ENCODE measurements around the gene SLC22A1.
"Not testable (repeated sequence)": the region's sequence is repeated elsewhere in the genome, so short reads cannot be mapped to it uniquely, and the experiment has no call there.

SLC22A1 gene

DNA sequence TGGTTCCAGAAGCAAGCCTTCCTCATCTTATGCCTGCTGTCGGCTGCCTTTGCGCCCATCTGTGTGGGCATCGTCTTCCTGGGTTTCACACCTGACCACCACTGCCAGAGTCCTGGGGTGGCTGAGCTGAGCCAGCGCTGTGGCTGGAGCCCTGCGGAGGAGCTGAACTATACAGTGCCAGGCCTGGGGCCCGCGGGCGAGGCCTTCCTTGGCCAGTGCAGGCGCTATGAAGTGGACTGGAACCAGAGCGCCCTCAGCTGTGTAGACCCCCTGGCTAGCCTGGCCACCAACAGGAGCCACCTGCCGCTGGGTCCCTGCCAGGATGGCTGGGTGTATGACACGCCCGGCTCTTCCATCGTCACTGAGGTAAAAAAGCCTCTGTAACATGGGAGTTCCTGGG, 366 bp downstream of the SLC22A1 start:
- no peak overlapping the region for H3K4me3 ChIP-seq (replicated peaks; ENCODE audit: low read depth, low read length)
- DNase-seq (ENCODE audit: low read depth), result no peak
- no peak for TF ChIP-seq CTCF (IDR thresholded peaks at IDR 0.05; ENCODE audit: low read length, missing control alignments)

DNA sequence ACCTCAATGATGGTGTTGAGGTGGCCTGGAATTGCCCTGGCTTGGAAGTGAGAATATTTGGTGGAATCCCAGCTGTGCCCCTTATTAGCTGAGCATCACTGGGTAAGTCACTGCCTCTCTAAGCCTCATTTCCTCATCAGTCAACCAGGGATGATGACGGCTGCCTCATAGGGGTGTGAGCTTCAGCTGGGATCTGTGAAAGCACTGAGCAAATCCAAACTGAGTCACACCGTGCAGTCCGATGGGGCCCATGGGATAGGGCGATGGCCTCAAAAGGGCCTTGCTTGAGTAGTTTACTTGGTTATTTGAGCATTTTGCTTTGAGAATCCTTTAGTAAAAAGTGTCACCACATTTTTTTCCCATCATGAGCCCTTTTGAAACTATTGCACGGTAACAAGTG, 1.1 kb downstream of the SLC22A1 start:
- TF ChIP-seq CTCF (IDR thresholded peaks at IDR 0.05; ENCODE audit: low read length, missing control alignments), result no peak
- no peak overlapping the region for H3K4me3 ChIP-seq (replicated peaks; ENCODE audit: low read depth, low read length)
- no peak for DNase-seq (ENCODE audit: low read depth)

- no peak overlapping the region for H3K4me3 ChIP-seq (replicated peaks; ENCODE audit: low read depth, low read length)
- no peak for TF ChIP-seq CTCF (IDR thresholded peaks at IDR 0.05; ENCODE audit: low read length, missing control alignments)
- no peak for DNase-seq (ENCODE audit: low read depth)
Observed at GRCh38 chr6:160124007-160124406, 2.4 kb downstream of the SLC22A1 start.

DNA sequence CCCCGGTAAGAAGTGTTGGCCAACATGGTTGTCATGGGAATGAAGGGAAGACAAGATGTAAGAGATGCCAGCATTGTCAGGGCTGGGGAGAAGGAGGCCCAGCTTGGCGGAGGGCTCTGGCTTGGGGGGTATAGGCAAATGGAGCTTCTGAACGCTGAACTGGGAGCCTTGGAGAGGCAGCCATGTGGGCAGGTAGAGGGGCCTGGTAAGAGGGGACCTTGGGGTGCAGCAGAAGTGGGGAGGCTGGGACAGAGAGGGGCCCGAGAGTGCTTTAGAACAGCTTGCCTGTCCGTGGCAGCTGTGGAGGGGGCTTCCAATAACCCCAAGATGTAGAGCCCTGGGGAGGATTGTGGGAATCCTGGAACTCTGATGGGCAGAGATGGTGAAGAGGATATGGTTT, 3.0 kb downstream of the SLC22A1 start:
- TF ChIP-seq CTCF (IDR thresholded peaks at IDR 0.05; ENCODE audit: low read length, missing control alignments), result no peak
- no peak for DNase-seq (ENCODE audit: low read depth)
- H3K4me3 ChIP-seq (replicated peaks; ENCODE audit: low read depth, low read length), result no peak overlapping the region

DNA sequence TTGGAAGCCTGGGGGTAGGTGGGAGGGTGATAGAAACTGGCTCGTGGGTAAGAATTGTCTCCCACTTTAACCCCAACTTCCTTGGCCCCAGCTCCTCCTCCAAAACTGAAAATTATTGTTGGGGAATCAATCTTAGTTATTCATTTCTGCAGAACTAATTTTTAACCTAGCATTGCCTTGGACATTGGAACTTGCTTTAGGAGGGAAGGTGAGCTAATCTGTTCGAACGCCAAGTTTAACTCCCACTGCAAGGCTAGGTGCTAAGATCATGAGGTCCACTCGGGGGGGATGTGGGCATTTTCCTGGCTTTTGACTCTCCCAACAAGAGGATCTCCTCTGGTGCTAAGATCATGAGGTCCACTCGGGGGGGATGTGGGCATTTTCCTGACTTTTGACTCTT, 3.5 kb downstream of the SLC22A1 start:
- H3K4me3 ChIP-seq (replicated peaks; ENCODE audit: low read depth, low read length); DNase-seq (ENCODE audit: low read depth): not testable (repeated sequence)

DNA sequence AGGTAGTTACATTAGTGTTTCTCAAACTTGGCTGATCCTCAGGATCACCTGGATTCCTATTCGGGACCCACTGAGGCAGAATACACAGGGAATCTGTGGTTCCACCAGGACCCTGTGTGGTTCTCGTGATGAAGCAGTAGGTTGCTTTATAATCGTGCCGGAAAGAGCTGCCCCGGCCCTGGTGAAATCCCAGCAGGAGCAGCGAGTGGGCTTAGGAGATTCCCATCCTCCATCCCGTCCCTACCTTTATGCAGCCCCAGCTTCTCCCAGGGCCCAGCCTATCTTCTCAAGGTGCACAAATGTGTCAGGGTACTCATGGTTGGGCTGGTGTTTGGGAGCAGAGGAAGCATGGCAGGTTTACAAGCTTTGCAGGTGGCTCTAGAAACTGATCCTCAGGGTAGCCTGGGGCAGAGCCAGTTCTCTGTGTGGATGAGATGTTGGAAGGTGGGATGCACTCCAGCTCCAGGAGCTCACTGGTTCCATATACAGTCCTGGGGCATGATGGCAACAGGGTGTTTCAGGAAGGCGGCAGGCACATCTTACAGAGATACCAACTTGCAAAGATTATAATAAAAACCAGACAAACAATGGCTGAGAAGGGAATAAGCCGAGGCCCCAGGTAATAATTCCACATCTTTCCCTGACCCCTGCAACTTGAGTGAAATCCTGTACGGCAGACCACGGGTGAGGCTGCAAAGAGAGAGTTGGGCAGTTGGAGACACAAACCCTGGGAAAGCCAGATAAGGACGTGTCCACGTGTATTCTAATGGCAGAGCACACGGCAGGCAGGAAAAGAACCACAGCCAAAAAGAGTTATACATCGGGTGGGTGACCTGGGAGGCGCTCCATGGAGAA, 5.9 kb downstream of the SLC22A1 start:
- DNase-seq (ENCODE audit: low read depth), result no peak
- H3K4me3 ChIP-seq (replicated peaks; ENCODE audit: low read depth, low read length), result no peak overlapping the region
- no peak for TF ChIP-seq CTCF (IDR thresholded peaks at IDR 0.05; ENCODE audit: low read length, missing control alignments)

DNA sequence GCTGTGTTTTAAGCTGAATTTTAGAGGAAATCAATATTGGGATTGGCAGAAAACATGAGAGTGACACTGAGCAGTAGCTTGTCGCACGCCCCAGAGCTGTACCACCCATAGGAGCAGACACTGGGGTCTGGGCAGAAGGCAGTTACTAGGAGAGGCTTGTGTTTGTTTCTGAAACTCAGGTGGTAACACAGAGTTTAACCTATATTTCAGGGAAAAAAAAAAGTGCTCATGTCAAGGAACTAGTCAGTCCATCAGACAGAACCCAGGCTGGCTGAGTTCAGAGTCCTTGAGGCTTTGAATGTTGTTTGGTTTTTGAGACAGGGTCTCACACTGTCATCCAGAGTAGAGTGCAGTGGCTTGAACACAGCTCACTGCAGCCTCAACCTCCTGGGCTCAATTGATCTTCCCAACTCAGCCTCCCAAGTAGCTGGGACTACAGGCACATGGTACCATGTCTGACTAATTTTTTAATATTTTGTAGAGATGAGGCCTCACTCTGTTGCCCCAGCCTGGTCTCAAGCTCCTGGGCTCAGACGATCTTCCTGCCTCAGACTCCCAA, 6.6 kb downstream of the SLC22A1 start:
- no peak overlapping the region for H3K4me3 ChIP-seq (replicated peaks; ENCODE audit: low read depth, low read length)
- no peak for TF ChIP-seq CTCF (IDR thresholded peaks at IDR 0.05; ENCODE audit: low read length, missing control alignments)
- no peak for DNase-seq (ENCODE audit: low read depth)
